Keratinocyte (primary cell): ENCODE measurements around the gene TNFAIP3. TPM values are rescaled to one million over a fixed set of nuclear protein-coding genes. Genes with fewer than 3 reads are reported as not detected.

ENCODE experiments used
- DNase-seq: peaks from one replicate; pipeline ENCODE4 v3.0.0-alpha.2; 2011; ENCODE audit warnings: low read depth, missing footprints, low spot score
- FAIRE-seq: peaks from 2 replicates; lab custom pipeline; 2011; peaks lifted over from hg19 to GRCh38; lab: Jason Lieb, UNC
- H2AFZ ChIP-seq: 2 replicates; pipeline ENCODE4 v1.6.0; 2012; ENCODE audit warnings: low read length, control low read depth, inconsistent platforms; ENCODE audit not compliant: control insufficient read depth
- H3K27ac ChIP-seq: 2 replicates; pipeline ENCODE4 v1.5.1; 2011; ENCODE audit warnings: low read length; ENCODE audit not compliant: control insufficient read depth, insufficient read depth
- H3K27me3 ChIP-seq: 3 replicates; pipeline ENCODE4 v1.6.0; 2011; ENCODE audit warnings: low read length; ENCODE audit not compliant: control insufficient read depth, insufficient read depth; ENCODE audit errors: extremely low read depth
- H3K36me3 ChIP-seq, 2 experiments: 2 replicates in 1 of 2; 3 replicates in 1 of 2; pipeline ENCODE4 v1.5.1; 2011; ENCODE audit warnings: low read length in 2 of 2, mild to moderate bottlenecking in 1 of 2; ENCODE audit not compliant: control insufficient read depth in 2 of 2, insufficient read depth in 2 of 2; ENCODE audit errors: extremely low read depth in 1 of 2
- H3K4me1 ChIP-seq: 3 replicates; pipeline ENCODE4 v1.5.1; 2011; ENCODE audit warnings: low read length; ENCODE audit not compliant: control insufficient read depth, insufficient read depth; ENCODE audit errors: extremely low read depth
- H3K4me2 ChIP-seq: 3 replicates; pipeline ENCODE4 v1.6.0; 2011; ENCODE audit warnings: low read depth, low read length; ENCODE audit not compliant: control insufficient read depth, insufficient read depth; ENCODE audit errors: extremely low read depth
- H3K4me3 ChIP-seq, 3 experiments: fragments of 200-600 bp in 1 of 3; sonication (generic) in 1 of 3; 2 replicates in 2 of 3; 3 replicates in 1 of 3; pipeline ENCODE4 v1.5.1; 2011 to 2016; ENCODE audit warnings: low read length in 3 of 3, mild to moderate bottlenecking in 3 of 3, control low read depth in 2 of 3, inconsistent platforms in 1 of 3, low read depth in 1 of 3, mixed read lengths in 1 of 3, mixed run types in 1 of 3, moderate library complexity in 1 of 3; ENCODE audit not compliant: control insufficient read depth in 2 of 3, insufficient read depth in 2 of 3; ENCODE audit errors: extremely low read depth in 1 of 3
- H3K79me2 ChIP-seq: 2 replicates; pipeline ENCODE4 v1.6.0; 2012; ENCODE audit warnings: low read length; ENCODE audit not compliant: control insufficient read depth, insufficient read depth
- H3K9ac ChIP-seq: 3 replicates; pipeline ENCODE4 v1.6.0; 2011; ENCODE audit warnings: low read length; ENCODE audit not compliant: control insufficient read depth, insufficient read depth; ENCODE audit errors: extremely low read depth
- H3K9me1 ChIP-seq: 3 replicates; pipeline ENCODE4 v1.6.0; 2011; ENCODE audit warnings: low read length; ENCODE audit not compliant: control insufficient read depth, insufficient read depth; ENCODE audit errors: extremely low read depth
- H3K9me3 ChIP-seq: 2 replicates; pipeline ENCODE4 v1.5.1; 2012; ENCODE audit warnings: low read depth, low read length; ENCODE audit not compliant: control insufficient read depth
- H4K20me1 ChIP-seq: 3 replicates; pipeline ENCODE4 v1.6.0; 2011; ENCODE audit warnings: low read length; ENCODE audit not compliant: control insufficient read depth, insufficient read depth; ENCODE audit errors: extremely low read depth
- CTCF ChIP-seq, 3 experiments: IDR thresholded peaks in 1 of 3; conservative IDR thresholded peaks in 1 of 3; optimal IDR thresholded peaks in 1 of 3; 2 replicates in 2 of 3; 3 replicates in 1 of 3; pipeline versions ENCODE3 to v1.5.1; 2011; ENCODE audit warnings: low read length in 3 of 3, mild to moderate bottlenecking in 3 of 3, moderate library complexity in 2 of 3, control low read depth in 1 of 3, inconsistent platforms in 1 of 3; ENCODE audit not compliant: insufficient read depth in 2 of 3; ENCODE audit errors: extremely low read depth in 1 of 3
- EZH2 ChIP-seq: IDR thresholded peaks from one replicate; pipeline ENCODE4 v1.6.1; 2012; ENCODE audit warnings: inconsistent platforms, mild to moderate bottlenecking, low read length, moderate library complexity
- dilution Hi-C: fragments of 300-500 bp; cut with MboI; formaldehyde crosslinking; loops from one replicate; pipeline ENCODE4 v1.7.0; 2020; ENCODE audit warnings: low sequenced_read_pairs; ENCODE audit not compliant: extremely low pct_ligation_motif_present
- polyA plus RNA-seq, 5 experiments: library from polyadenylated mRNA; depleted of rRNA in 3 of 5; stranded (reverse) in 3 of 5; stranded (forward) in 1 of 5; unstranded in 1 of 5; fragments of >200 nt; gene quantifications; 1 replicate in 1 of 5; 2 replicates in 3 of 5; 3 replicates in 1 of 5; pipeline versions ENCODE4 v1.2.1 to v1.2.3, GENCODE V29; 2011 to 2012; ENCODE audit warnings: missing spikeins in 2 of 5, low read depth in 1 of 5, low replicate concordance in 1 of 5

TNFAIP3 gene
- polyA plus RNA-seq, 1 donor (not counting 4 experiments of a cell fraction or from before 2014, with no cell fraction given) = 141 TPM

GRCh38 chr6:137910424-137910834 is 43.4 kb downstream of the TNFAIP3 start:
- no peaks in the 10 kb centered on the region for H3K36me3 ChIP-seq
- no peak overlapping the region for H3K27ac ChIP-seq
- dilution Hi-C loops = no loop called here
- DNase-seq (no peak), FAIRE-seq (no peak)
- no peak overlapping the region for H3K4me2 ChIP-seq
- no peaks in the 10 kb centered on the region for H3K27me3 ChIP-seq
- H4K20me1 ChIP-seq = no peaks in the 10 kb centered on the region
- peaks cover 7% of the 10 kb centered on the region for H3K4me1 ChIP-seq
- TF ChIP-seq CTCF (optimal IDR thresholded peaks at IDR 0.05 in 1 of 3, IDR thresholded peaks at IDR 0.05 in 1 of 3, conservative IDR thresholded peaks at IDR 0.05 in 1 of 3; ENCODE audit: extremely low read depth in 1 of 3, insufficient read depth in 2 of 3, low read length in 3 of 3) (no peak), EZH2 (no peak)
- H3K9me1 ChIP-seq = no peaks in the 10 kb centered on the region
- no peak overlapping the region for H2AFZ ChIP-seq
- H3K9me3 ChIP-seq = no peaks in the 10 kb centered on the region
- no peak overlapping the region for H3K4me3 ChIP-seq
- H3K9ac ChIP-seq = no peak overlapping the region
- H3K79me2 ChIP-seq = no peaks in the 10 kb centered on the region

GRCh38 chr6:137910843-137911456 is 43.9 kb downstream of the TNFAIP3 start:
- H3K27ac ChIP-seq = no peak overlapping the region
- H3K9ac ChIP-seq = no peak overlapping the region
- dilution Hi-C loops = no loop called here
- H2AFZ ChIP-seq = no peak overlapping the region
- no peaks in the 10 kb centered on the region for H3K9me1 ChIP-seq
- peaks cover 7% of the 10 kb centered on the region for H3K4me1 ChIP-seq
- TF ChIP-seq CTCF (optimal IDR thresholded peaks at IDR 0.05 in 1 of 3, IDR thresholded peaks at IDR 0.05 in 1 of 3, conservative IDR thresholded peaks at IDR 0.05 in 1 of 3; ENCODE audit: extremely low read depth in 1 of 3, insufficient read depth in 2 of 3, low read length in 3 of 3) (no peak), EZH2 (no peak)
- DNase-seq (no peak), FAIRE-seq (no peak)
- H3K79me2 ChIP-seq = no peaks in the 10 kb centered on the region
- no peaks in the 10 kb centered on the region for H3K36me3 ChIP-seq
- H3K4me2 ChIP-seq = no peak overlapping the region
- H3K4me3 ChIP-seq = no peak overlapping the region
- no peaks in the 10 kb centered on the region for H3K9me3 ChIP-seq
- H4K20me1 ChIP-seq = no peaks in the 10 kb centered on the region
- no peaks in the 10 kb centered on the region for H3K27me3 ChIP-seq
